Mesodermal cell (in vitro differentiated cells): Measurements from ENCODE around the gene PTBP1.
"Not testable (repeated sequence)": the region's sequence is repeated elsewhere in the genome, so short reads cannot be mapped to it uniquely, and the experiment has no call there.

Experiments used
- H3K27ac ChIP-seq: 2 replicates; pipeline ENCODE4 v1.7.0; 2013; ENCODE audit warnings: mild to moderate bottlenecking, low read depth, low read length, moderate library complexity; ENCODE audit not compliant: severe bottlenecking
- H3K36me3 ChIP-seq: 2 replicates; pipeline ENCODE4 v1.7.1; 2013; ENCODE audit warnings: mild to moderate bottlenecking, low read length, moderate library complexity; ENCODE audit not compliant: control insufficient read depth, insufficient read depth
- H3K4me1 ChIP-seq: one replicate; pipeline ENCODE4 v1.7.1; 2013; ENCODE audit warnings: mild to moderate bottlenecking, low read length; ENCODE audit not compliant: insufficient read depth, control insufficient read depth, poor library complexity, severe bottlenecking
- H3K4me3 ChIP-seq: 2 replicates; pipeline ENCODE4 v1.7.0; 2013; ENCODE audit warnings: low read length, control low read depth, mild to moderate bottlenecking; ENCODE audit not compliant: insufficient read depth, poor library complexity, severe bottlenecking; ENCODE audit errors: extremely low read depth
- H3K9me3 ChIP-seq: 2 replicates; pipeline ENCODE4 v1.7.1; 2013; ENCODE audit warnings: mild to moderate bottlenecking, low read length, moderate library complexity; ENCODE audit not compliant: control insufficient read depth
- WGBS, 2 experiments: methylation state at CpG; one replicate each; pipeline ENCODE4 v1.1.5; 2013; ENCODE audit warnings: missing lambda C conversion rate in 2 of 2; ENCODE audit not compliant: insufficient coverage in 2 of 2; 5-methylcytosine and 5-hydroxymethylcytosine counted together

PTBP1 gene

DNA sequence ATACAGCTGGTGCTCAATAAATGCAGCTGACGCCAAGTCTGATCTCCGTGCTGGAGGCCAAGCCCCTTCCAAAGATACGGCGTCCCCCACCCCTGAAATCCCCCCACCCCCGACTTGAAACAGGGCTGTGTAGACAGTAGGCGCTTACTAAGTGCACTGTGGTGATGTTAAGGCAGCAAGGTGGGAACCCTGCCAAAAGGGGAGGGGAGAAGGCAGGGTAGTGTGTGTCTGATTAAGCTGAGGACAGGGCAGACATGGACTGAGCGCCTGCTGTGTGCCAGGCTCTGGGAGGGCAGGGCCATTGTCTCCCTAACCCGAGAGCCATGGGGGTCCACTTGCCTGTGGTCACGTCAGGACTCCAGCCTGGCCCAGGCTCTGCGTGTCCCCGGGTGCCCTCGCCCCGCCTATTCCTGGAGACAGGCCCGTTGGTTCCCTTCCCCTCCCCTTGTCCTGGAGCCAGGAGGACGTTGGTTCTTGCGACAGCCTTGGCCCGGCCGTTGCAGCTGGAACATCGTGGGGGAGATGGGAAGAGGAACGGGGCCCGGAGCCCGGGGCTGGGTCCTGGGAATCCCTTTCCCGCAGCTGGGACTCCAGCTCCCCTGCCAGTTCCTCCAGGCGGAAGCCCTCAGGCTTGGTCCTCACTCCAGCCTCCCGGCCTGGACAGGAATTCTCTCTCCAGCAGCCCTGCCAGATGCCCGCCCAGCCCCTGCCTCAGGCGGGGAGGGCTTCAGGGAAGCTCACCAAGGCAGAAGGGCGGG is 53.1 kb downstream of the PTBP1 start:
- 40 to 44% methylated on average over 12 to 22 of the region's 28 CpGs for WGBS, 2 experiments
- Histone ChIP-seq H3K27ac (no peak overlapping the region), H3K4me3 (no peak overlapping the region)

DNA sequence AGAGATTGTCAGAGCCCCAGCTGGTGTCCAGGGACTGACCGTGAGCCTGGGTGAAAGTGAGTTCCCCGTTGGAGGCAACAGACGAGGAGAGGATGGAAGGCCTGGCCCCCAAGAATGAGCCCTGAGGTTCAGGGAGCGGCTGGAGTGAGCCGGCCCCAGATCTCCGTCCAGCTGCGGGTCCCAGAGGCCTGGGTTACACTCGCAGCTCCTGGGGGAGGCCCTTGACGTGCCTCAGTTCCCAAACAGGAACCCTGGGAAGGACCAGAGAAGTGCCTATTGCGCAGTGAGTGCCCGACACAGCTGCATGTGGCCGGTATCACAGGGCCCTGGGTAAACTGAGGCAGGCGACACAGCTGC is 53.7 kb downstream of the PTBP1 start:
- H3K9me3 ChIP-seq: no peaks in the 10 kb centered on the region
- no peaks in the 10 kb centered on the region for H3K36me3 ChIP-seq
- H3K4me3 ChIP-seq: no peak overlapping the region
- H3K4me1 ChIP-seq: no peaks in the 10 kb centered on the region
- no peak overlapping the region for H3K27ac ChIP-seq
- WGBS, 2 experiments: 75 to 85% methylated on average over 11 to 12 of the region's 13 CpGs

More for the DNA sequence above, 53.1 kb downstream of the PTBP1 start:
- Histone ChIP-seq H3K4me1 (no peaks in the 10 kb centered on the region), H3K36me3 (no peaks in the 10 kb centered on the region), H3K9me3 (no peaks in the 10 kb centered on the region)

DNA sequence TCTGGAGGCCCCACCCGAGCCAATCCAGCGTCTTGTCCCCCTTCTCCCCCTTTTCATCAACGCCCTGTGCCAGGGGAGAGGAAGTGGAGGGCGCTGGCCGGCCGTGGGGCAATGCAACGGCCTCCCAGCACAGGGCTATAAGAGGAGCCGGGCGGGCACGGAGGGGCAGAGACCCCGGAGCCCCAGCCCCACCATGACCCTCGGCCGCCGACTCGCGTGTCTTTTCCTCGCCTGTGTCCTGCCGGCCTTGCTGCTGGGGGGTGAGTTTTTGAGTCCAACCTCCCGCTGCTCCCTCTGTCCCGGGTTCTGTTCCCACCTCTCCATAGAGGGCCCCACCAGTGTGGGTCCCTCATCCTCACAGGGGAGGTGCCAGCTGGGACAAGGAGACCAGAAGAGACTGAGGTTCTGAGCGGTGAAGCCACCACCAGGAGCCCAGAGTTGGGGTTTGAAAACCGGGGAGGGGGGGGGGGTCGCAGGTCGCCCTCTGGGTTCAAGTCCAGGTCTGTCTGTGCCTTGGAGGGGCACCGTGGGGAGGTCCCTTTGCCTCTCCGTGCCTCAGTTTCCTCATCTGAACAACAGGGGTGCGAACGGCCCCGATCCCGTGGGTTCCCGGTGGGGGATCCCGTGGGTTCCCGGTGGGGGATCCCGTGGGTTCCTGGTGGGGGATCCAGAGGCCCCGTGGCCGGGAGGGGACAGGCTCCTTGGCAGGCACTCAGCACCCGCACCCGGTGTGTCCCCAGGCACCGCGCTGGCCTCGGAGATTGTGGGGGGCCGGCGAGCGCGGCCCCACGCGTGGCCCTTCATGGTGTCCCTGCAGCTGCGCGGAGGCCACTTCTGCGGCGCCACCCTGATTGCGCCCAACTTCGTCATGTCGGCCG is 55.1 kb downstream of the PTBP1 start, which contains the start of gene ELANE:
Gene ELANE (plus strand): TSS at position 168 of the 878 bp plus-strand sequence. CDS start 26 bp downstream, at position 194.
- Histone ChIP-seq H3K36me3 (no peaks in the 10 kb centered on the region), H3K4me3 (no peak within 1 kb of the TSS), H3K27ac (no peak within 1 kb of the TSS), H3K4me1 (no peaks in the 10 kb centered on the region), H3K9me3 (no peaks in the 10 kb centered on the region)
- WGBS, 2 experiments: 84 to 91% methylated on average over 35 to 45 of the region's 55 CpGs

DNA sequence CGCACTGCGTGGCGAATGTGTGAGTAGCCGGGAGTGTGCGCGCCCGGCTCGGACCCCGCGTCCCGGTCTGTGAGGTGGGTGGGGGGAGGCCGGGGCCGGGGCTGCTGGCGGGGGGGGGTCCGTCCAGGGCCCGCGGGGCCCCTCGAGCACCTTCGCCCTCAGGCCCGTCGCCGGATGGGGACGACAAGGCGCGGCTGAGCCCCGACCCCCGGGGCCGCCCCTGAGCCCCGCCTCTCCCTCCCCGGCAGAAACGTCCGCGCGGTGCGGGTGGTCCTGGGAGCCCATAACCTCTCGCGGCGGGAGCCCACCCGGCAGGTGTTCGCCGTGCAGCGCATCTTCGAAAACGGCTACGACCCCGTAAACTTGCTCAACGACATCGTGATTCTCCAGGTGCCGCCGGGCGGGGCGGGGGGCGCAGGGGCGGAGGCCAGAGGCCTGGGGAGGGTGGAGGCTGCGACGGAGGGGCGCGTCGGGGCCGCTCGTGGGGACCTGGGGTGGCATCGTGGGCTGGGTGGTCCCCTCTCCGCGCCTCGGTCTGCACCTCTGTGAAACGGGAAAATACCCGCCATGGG is 55.8 kb downstream of the PTBP1 start:
- Histone ChIP-seq H3K36me3 (no peaks in the 10 kb centered on the region), H3K9me3 (no peaks in the 10 kb centered on the region), H3K27ac (no peak overlapping the region), H3K4me3 (no peak overlapping the region), H3K4me1 (no peaks in the 10 kb centered on the region)
- WGBS, 2 experiments: 88 to 93% methylated on average over 37 to 51 of the region's 67 CpGs

- not testable (repeated sequence) for H3K4me3 ChIP-seq, H3K27ac ChIP-seq, H3K9me3 ChIP-seq, H3K4me1 ChIP-seq, H3K36me3 ChIP-seq
- 88 to 94% methylated on average over 6 to 8 of the region's 17 CpGs for WGBS, 2 experiments
These were observed 56.5 kb downstream of the PTBP1 start for GRCh38 chr19:853614-854220.

- Histone ChIP-seq H3K4me1 (no peaks in the 10 kb centered on the region), H3K36me3 (no peaks in the 10 kb centered on the region), H3K27ac (no peak overlapping the region), H3K9me3 (no peaks in the 10 kb centered on the region), H3K4me3 (no peak overlapping the region)
- WGBS, 2 experiments: 100% methylated on average over 1 of the region's 6 CpGs; no CpG with 5 or more reads in 1 of the 2 experiments
These were observed 57.3 kb downstream of the PTBP1 start for GRCh38 chr19:854549-854948.

GRCh38 chr19:855142-855541 is 57.9 kb downstream of the PTBP1 start:
- 84 to 93% methylated on average over 7 to 8 of the region's 12 CpGs for WGBS, 2 experiments
- Histone ChIP-seq H3K4me1 (no peaks in the 10 kb centered on the region), H3K4me3 (no peak overlapping the region), H3K9me3 (no peaks in the 10 kb centered on the region), H3K27ac (no peak overlapping the region), H3K36me3 (no peaks in the 10 kb centered on the region)

GRCh38 chr19:855566-856120 is 58.4 kb downstream of the PTBP1 start:
- Histone ChIP-seq H3K9me3 (no peaks in the 10 kb centered on the region), H3K4me3 (no peak overlapping the region), H3K4me1 (no peaks in the 10 kb centered on the region), H3K27ac (no peak overlapping the region), H3K36me3 (no peaks in the 10 kb centered on the region)
- 75 to 76% methylated on average over 27 to 38 of the region's 40 CpGs for WGBS, 2 experiments

DNA sequence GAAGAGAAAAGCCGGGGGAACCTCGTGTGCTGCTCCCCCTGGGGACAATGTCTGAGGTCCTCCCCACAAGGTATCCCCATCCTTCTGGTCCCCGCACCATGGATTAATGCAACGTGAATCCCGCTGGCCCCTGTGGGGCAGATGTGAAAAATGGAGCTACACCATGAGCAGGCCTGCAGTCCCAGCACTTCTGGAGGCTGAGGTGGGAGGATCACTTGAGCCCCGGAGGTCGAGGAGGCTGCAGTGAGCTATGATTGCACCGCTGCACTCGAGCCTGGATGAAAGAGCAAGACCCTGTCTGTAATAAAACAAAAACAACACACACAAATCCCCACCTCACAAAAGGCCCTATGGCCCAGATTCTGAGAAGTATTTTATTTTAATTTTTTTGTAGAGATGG is 61.0 kb downstream of the PTBP1 start:
- no peak overlapping the region for H3K27ac ChIP-seq
- no peaks in the 10 kb centered on the region for H3K9me3 ChIP-seq
- no peaks in the 10 kb centered on the region for H3K36me3 ChIP-seq
- H3K4me3 ChIP-seq: no peak overlapping the region
- no peaks in the 10 kb centered on the region for H3K4me1 ChIP-seq
- WGBS, 2 experiments: 73 to 74% methylated on average over 5 to 7 of the region's 9 CpGs
